H9 (cell line): ENCODE data around the gene AKAP5. TPM values are rescaled to one million over a fixed set of nuclear protein-coding genes. Genes with fewer than 3 reads are reported as not detected.

ENCODE experiments used
- DNase-seq: peaks from one replicate; pipeline ENCODE4 v3.0.0-alpha.2; 2017
- H2AFZ ChIP-seq: one replicate; pipeline ENCODE4 v1.6.1; 2013; ENCODE audit warnings: mild to moderate bottlenecking, low read length, control low read depth, moderate library complexity
- H2AK5ac ChIP-seq: 2 replicates; pipeline ENCODE4 v1.6.1; 2013; ENCODE audit warnings: low read length, control low read depth, mixed read lengths; ENCODE audit not compliant: insufficient read length
- H2BK120ac ChIP-seq: one replicate; pipeline ENCODE4 v1.6.1; 2013; ENCODE audit warnings: low read depth, mild to moderate bottlenecking, low read length, control low read depth, inconsistent platforms; ENCODE audit not compliant: poor library complexity, severe bottlenecking
- H2BK12ac ChIP-seq: 2 replicates; pipeline ENCODE4 v1.6.1; 2013; ENCODE audit warnings: low read length, control low read depth, mixed read lengths, low read depth; ENCODE audit not compliant: insufficient read length
- H2BK15ac ChIP-seq: 2 replicates; pipeline ENCODE4 v1.6.1; 2013; ENCODE audit warnings: low read depth, low read length, control low read depth
- H2BK20ac ChIP-seq: one replicate; pipeline ENCODE4 v1.6.1; 2013; ENCODE audit warnings: low read depth, mild to moderate bottlenecking, low read length, control low read depth, inconsistent platforms; ENCODE audit not compliant: poor library complexity, severe bottlenecking
- H2BK5ac ChIP-seq: 2 replicates; pipeline ENCODE4 v1.6.1; 2013; ENCODE audit warnings: low read length, control low read depth, mixed read lengths; ENCODE audit not compliant: insufficient read length
- H3K14ac ChIP-seq: 2 replicates; pipeline ENCODE4 v1.6.1; 2013; ENCODE audit warnings: low read length, control low read depth; ENCODE audit not compliant: insufficient read depth
- H3K18ac ChIP-seq: 2 replicates; pipeline ENCODE4 v1.6.1; 2013; ENCODE audit warnings: low read depth, mild to moderate bottlenecking, mixed read lengths, low read length, control low read depth; ENCODE audit not compliant: insufficient read length
- H3K23ac ChIP-seq: 2 replicates; pipeline ENCODE4 v1.6.1; 2013; ENCODE audit warnings: low read length, control low read depth, mixed read lengths, low read depth; ENCODE audit not compliant: insufficient read length
- H3K23me2 ChIP-seq: 2 replicates; pipeline ENCODE4 v1.6.1; 2013; ENCODE audit warnings: low read depth, mild to moderate bottlenecking, mixed read lengths, low read length, control low read depth; ENCODE audit not compliant: insufficient read length, poor library complexity, severe bottlenecking
- H3K27ac ChIP-seq: 2 replicates; pipeline ENCODE4 v1.5.1; 2013; ENCODE audit warnings: low read length, control low read depth, mixed read lengths, low read depth; ENCODE audit not compliant: insufficient read length
- H3K27me3 ChIP-seq: 2 replicates; pipeline ENCODE4 v1.6.1; 2013; ENCODE audit warnings: low read length, control low read depth, inconsistent platforms; ENCODE audit not compliant: insufficient read depth
- H3K4ac ChIP-seq: 2 replicates; pipeline ENCODE4 v1.6.1; 2013; ENCODE audit warnings: low read depth, mild to moderate bottlenecking, control low read depth, inconsistent platforms, low read length, moderate library complexity
- H3K4me1 ChIP-seq: 2 replicates; pipeline ENCODE4 v1.6.1; 2013; ENCODE audit warnings: low read length, control low read depth, inconsistent platforms; ENCODE audit not compliant: insufficient read depth
- H3K4me2 ChIP-seq: 2 replicates; pipeline ENCODE4 v1.6.1; 2013; ENCODE audit warnings: low read length, control low read depth, mixed read lengths; ENCODE audit not compliant: insufficient read length, insufficient read depth
- H3K56ac ChIP-seq: 2 replicates; pipeline ENCODE4 v1.6.1; 2013; ENCODE audit warnings: low read depth, mild to moderate bottlenecking, mixed read lengths, low read length, control low read depth; ENCODE audit not compliant: insufficient read length
- H3K79me1 ChIP-seq: 2 replicates; pipeline ENCODE4 v1.6.1; 2013; ENCODE audit warnings: low read depth, mild to moderate bottlenecking, moderate library complexity, low read length, control low read depth, inconsistent platforms; ENCODE audit not compliant: insufficient read depth, poor library complexity, severe bottlenecking
- H3K79me2 ChIP-seq: 2 replicates; pipeline ENCODE4 v1.6.1; 2013; ENCODE audit warnings: low read length, control low read depth, inconsistent platforms; ENCODE audit not compliant: insufficient read depth
- H3K9ac ChIP-seq: 2 replicates; pipeline ENCODE4 v1.6.1; 2013; ENCODE audit warnings: low read length, control low read depth, mixed read lengths; ENCODE audit not compliant: insufficient read length; ENCODE audit errors: extremely low read depth
- H3K9me3 ChIP-seq: one replicate; pipeline ENCODE4 v1.6.1; 2013; ENCODE audit warnings: low read depth, low read length, inconsistent platforms; ENCODE audit not compliant: control insufficient read depth
- H3T11ph ChIP-seq: one replicate; pipeline ENCODE4 v1.6.1; 2013; ENCODE audit warnings: mild to moderate bottlenecking, low read length, control low read depth, inconsistent platforms
- H4K20me1 ChIP-seq: one replicate; pipeline ENCODE4 v1.6.1; 2013; ENCODE audit not compliant: control insufficient read depth, insufficient read length, insufficient read depth
- H4K5ac ChIP-seq: 2 replicates; pipeline ENCODE4 v1.6.1; 2013; ENCODE audit warnings: low read depth, mild to moderate bottlenecking, mixed read lengths, low read length, control low read depth; ENCODE audit not compliant: insufficient read length
- H4K8ac ChIP-seq: replicated peaks from 2 replicates; pipeline ENCODE4 v1.6.1; 2013; ENCODE audit warnings: low read length, control low read depth, mixed read lengths, low read depth; ENCODE audit not compliant: insufficient read length
- H4K91ac ChIP-seq: 2 replicates; pipeline ENCODE4 v1.6.1; 2013; ENCODE audit warnings: low read depth, mild to moderate bottlenecking, moderate library complexity, mixed read lengths, low read length, control low read depth; ENCODE audit not compliant: insufficient read length
- H3K27ac Mint-ChIP-seq, 3 experiments: 2 replicates in 2 of 3; 3 replicates in 1 of 3; pipeline ENCODE4 v1.8.0; 2020 to 2021; ENCODE audit warnings: mixed read lengths in 3 of 3, mild to moderate bottlenecking in 1 of 3, moderate library complexity in 1 of 3
- H3K27me3 Mint-ChIP-seq: 2 replicates; pipeline ENCODE4 v1.8.0; 2021; ENCODE audit warnings: low read depth, mild to moderate bottlenecking, moderate library complexity, mixed read lengths
- H3K36me3 Mint-ChIP-seq, 3 experiments: 2 replicates in 2 of 3; 3 replicates in 1 of 3; pipeline ENCODE4 v1.8.0; 2020 to 2021; ENCODE audit warnings: low read depth in 3 of 3, mixed read lengths in 3 of 3; ENCODE audit not compliant: insufficient read depth in 1 of 3
- H3K4me1 Mint-ChIP-seq, 2 experiments: 2 replicates each; pipeline ENCODE4 v1.8.0; 2020; ENCODE audit warnings: mixed read lengths in 2 of 2
- H3K4me3 Mint-ChIP-seq, 2 experiments: 2 replicates in 1 of 2; 3 replicates in 1 of 2; pipeline ENCODE4 v1.8.0; 2020 to 2021; ENCODE audit warnings: mild to moderate bottlenecking in 2 of 2, mixed read lengths in 2 of 2, moderate library complexity in 1 of 2
- H3K9me3 Mint-ChIP-seq, 2 experiments: 2 replicates in 1 of 2; 3 replicates in 1 of 2; pipeline ENCODE4 v1.8.0; 2020; ENCODE audit warnings: mild to moderate bottlenecking in 2 of 2, mixed read lengths in 2 of 2, moderate library complexity in 1 of 2
- WGBS: extraction: QIAGEN DNeasy Blood & Tissue Kit; methylation state at CpG from one replicate; pipeline ENCODE4 v1.1.7; 2013; ENCODE audit warnings: missing lambda C conversion rate, low lambda C conversion rate, mixed read lengths; ENCODE audit not compliant: insufficient read length; ENCODE audit errors: extremely low coverage; 5-methylcytosine and 5-hydroxymethylcytosine counted together
- total RNA-seq: library from RNA; stranded (reverse); gene quantifications from 2 replicates; pipeline ENCODE4 v1.2.1, GENCODE V29; 2021
- TF ChIP-seq, protein P1 (sequence below): fragments of 200-600 bp; sonication (generic); conservative IDR thresholded peaks from 3 replicates; pipeline ENCODE4 v1.8.0; 2021; ENCODE audit warnings: antibody characterized with exemption, mild to moderate bottlenecking

The AKAP5 gene
- total RNA-seq, 1 experiment from 2014 or later = 2.5 TPM

- no peak overlapping the region for H3K14ac ChIP-seq
- no peak overlapping the region for H2BK12ac ChIP-seq
- no peak overlapping the region for H2BK15ac ChIP-seq
- no peak overlapping the region for H3K4me2 ChIP-seq
- no peaks in the 10 kb centered on the region for H3K4me1 ChIP-seq
- no peak overlapping the region for H3K18ac ChIP-seq
- no peak overlapping the region for H3K27ac Mint-ChIP-seq
- H3T11ph ChIP-seq = no peak overlapping the region
- H2BK120ac ChIP-seq = no peak overlapping the region
- peaks cover 5% of the 10 kb centered on the region; the same call in 1 of the 2 replicates for H3K79me2 ChIP-seq
- no peaks in the 10 kb centered on the region for H3K27me3 ChIP-seq
- no peak overlapping the region for H2AFZ ChIP-seq
- DNase-seq = no peak
- H4K5ac ChIP-seq = no peak overlapping the region
- no peaks in the 10 kb centered on the region for H3K23me2 ChIP-seq
- H2BK20ac ChIP-seq = no peak overlapping the region
- H3K4me3 Mint-ChIP-seq = no peak overlapping the region
- TF ChIP-seq, protein P1, sequence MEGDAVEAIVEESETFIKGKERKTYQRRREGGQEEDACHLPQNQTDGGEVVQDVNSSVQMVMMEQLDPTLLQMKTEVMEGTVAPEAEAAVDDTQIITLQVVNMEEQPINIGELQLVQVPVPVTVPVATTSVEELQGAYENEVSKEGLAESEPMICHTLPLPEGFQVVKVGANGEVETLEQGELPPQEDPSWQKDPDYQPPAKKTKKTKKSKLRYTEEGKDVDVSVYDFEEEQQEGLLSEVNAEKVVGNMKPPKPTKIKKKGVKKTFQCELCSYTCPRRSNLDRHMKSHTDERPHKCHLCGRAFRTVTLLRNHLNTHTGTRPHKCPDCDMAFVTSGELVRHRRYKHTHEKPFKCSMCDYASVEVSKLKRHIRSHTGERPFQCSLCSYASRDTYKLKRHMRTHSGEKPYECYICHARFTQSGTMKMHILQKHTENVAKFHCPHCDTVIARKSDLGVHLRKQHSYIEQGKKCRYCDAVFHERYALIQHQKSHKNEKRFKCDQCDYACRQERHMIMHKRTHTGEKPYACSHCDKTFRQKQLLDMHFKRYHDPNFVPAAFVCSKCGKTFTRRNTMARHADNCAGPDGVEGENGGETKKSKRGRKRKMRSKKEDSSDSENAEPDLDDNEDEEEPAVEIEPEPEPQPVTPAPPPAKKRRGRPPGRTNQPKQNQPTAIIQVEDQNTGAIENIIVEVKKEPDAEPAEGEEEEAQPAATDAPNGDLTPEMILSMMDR = no peak
- no peak overlapping the region for H3K4ac ChIP-seq
- no peak overlapping the region for H3K23ac ChIP-seq
- H4K8ac ChIP-seq = no peak overlapping the region
- H4K91ac ChIP-seq = no peak overlapping the region
- no peaks in the 10 kb centered on the region for H3K27me3 Mint-ChIP-seq
- H3K79me1 ChIP-seq = peaks cover 3% of the 10 kb centered on the region
- no peaks in the 10 kb centered on the region for H4K20me1 ChIP-seq
- no peak overlapping the region for H3K56ac ChIP-seq
- H3K9me3 ChIP-seq = no peaks in the 10 kb centered on the region
- H3K27ac ChIP-seq = no peak overlapping the region
- H3K9me3 Mint-ChIP-seq = no peaks in the 10 kb centered on the region
- no peak overlapping the region for H2BK5ac ChIP-seq
- H3K4me1 Mint-ChIP-seq = no peaks in the 10 kb centered on the region
- WGBS = no CpG with 5 or more reads among the region's 4 CpGs
- no peak overlapping the region for H2AK5ac ChIP-seq
- H3K9ac ChIP-seq = no peak overlapping the region
- peaks cover 0 to 2% (median 0%) of the 10 kb centered on the region in 3 experiments; a peak in 2 of 7 replicates for H3K36me3 Mint-ChIP-seq
These were observed 55.4 kb downstream of the AKAP5 start for GRCh38 chr14:64520699-64521098.
